PFSK-1 (cell line): ENCODE data around the gene NOL4L.

Experiments used
- FOXP2 ChIP-seq: optimal IDR thresholded peaks from 2 replicates; pipeline ENCODE3; 2011; ENCODE audit warnings: borderline replicate concordance, control low read depth, inconsistent platforms; ENCODE audit not compliant: insufficient read depth; ENCODE audit errors: extremely low read length, extremely low read depth
- POLR2AphosphoS5 ChIP-seq: IDR thresholded peaks from 2 replicates; pipeline ENCODE4 v1.6.1; 2012; ENCODE audit warnings: low read depth, mild to moderate bottlenecking, control low read depth, low read length, moderate library complexity
- REST ChIP-seq, 2 experiments: IDR thresholded peaks; 2 replicates each; pipeline versions ENCODE4 v1.6.1 to v1.8.0; 2011 to 2012; ENCODE audit warnings: low read depth in 2 of 2, low read length in 2 of 2, control low read depth in 1 of 2, inconsistent platforms in 1 of 2, mild to moderate bottlenecking in 1 of 2, moderate library complexity in 1 of 2; ENCODE audit not compliant: insufficient read depth in 1 of 2
- SIN3A ChIP-seq: IDR thresholded peaks from 2 replicates; pipeline ENCODE4 v1.6.1; 2012; ENCODE audit warnings: mild to moderate bottlenecking, low read length, moderate library complexity, borderline replicate concordance; ENCODE audit not compliant: insufficient read depth
- TAF1 ChIP-seq: IDR thresholded peaks from 2 replicates; pipeline ENCODE4 v1.6.1; 2012; ENCODE audit warnings: low read length, control low read depth, borderline replicate concordance; ENCODE audit not compliant: insufficient read depth

NOL4L gene

GRCh38 chr20:32613192-32614053 lies 28.3 kb upstream of the NOL4L start:
- TF ChIP-seq REST (IDR thresholded peaks at IDR 0.05; ENCODE audit: insufficient read depth in 1 of 2, low read depth in 2 of 2, low read length in 2 of 2) (no peak), POLR2AphosphoS5 (no peak), SIN3A (no peak), FOXP2 (no peak), TAF1 (no peak)

- no peak for TF ChIP-seq TAF1
- no peak for TF ChIP-seq FOXP2
- no peak for TF ChIP-seq POLR2AphosphoS5
Observed at GRCh38 chr20:32612351-32613191, 27.4 kb upstream of the NOL4L start.

GRCh38 chr20:32611868-32612267 lies 26.7 kb upstream of the NOL4L start:
- TF ChIP-seq REST (IDR thresholded peaks at IDR 0.05; ENCODE audit: insufficient read depth in 1 of 2, low read depth in 2 of 2, low read length in 2 of 2) (no peak), POLR2AphosphoS5 (no peak), SIN3A (no peak), FOXP2 (no peak), TAF1 (no peak)

- TF ChIP-seq TAF1 (no peak), SIN3A (no peak), POLR2AphosphoS5 (no peak), FOXP2 (no peak), REST (IDR thresholded peaks at IDR 0.05; ENCODE audit: insufficient read depth in 1 of 2, low read depth in 2 of 2, low read length in 2 of 2) (no peak)
Observed at GRCh38 chr20:32611286-32611685, 26.2 kb upstream of the NOL4L start.

GRCh38 chr20:32610472-32611218 lies 25.5 kb upstream of the NOL4L start:
- TF ChIP-seq FOXP2 (no peak), POLR2AphosphoS5 (no peak), TAF1 (no peak), SIN3A (no peak), REST (IDR thresholded peaks at IDR 0.05; ENCODE audit: insufficient read depth in 1 of 2, low read depth in 2 of 2, low read length in 2 of 2) (no peak)
